ENCODE data around the gene RIBC2. TPM values are rescaled to one million over a fixed set of nuclear protein-coding genes. Genes with fewer than 3 reads are reported as not detected.
"Not testable (repeated sequence)": the region's sequence is repeated elsewhere in the genome, so short reads cannot be mapped to it uniquely, and the experiment has no call there.

The RIBC2 gene, protein sequence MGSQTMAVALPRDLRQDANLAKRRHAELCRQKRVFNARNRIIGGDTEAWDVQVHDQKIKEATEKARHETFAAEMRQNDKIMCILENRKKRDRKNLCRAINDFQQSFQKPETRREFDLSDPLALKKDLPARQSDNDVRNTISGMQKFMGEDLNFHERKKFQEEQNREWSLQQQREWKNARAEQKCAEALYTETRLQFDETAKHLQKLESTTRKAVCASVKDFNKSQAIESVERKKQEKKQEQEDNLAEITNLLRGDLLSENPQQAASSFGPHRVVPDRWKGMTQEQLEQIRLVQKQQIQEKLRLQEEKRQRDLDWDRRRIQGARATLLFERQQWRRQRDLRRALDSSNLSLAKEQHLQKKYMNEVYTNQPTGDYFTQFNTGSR
- total RNA-seq: not detected
- polyA plus RNA-seq: 1 to 10 TPM in 1 of 3 donors, not detected in 2; 1.5 TPM

DNA sequence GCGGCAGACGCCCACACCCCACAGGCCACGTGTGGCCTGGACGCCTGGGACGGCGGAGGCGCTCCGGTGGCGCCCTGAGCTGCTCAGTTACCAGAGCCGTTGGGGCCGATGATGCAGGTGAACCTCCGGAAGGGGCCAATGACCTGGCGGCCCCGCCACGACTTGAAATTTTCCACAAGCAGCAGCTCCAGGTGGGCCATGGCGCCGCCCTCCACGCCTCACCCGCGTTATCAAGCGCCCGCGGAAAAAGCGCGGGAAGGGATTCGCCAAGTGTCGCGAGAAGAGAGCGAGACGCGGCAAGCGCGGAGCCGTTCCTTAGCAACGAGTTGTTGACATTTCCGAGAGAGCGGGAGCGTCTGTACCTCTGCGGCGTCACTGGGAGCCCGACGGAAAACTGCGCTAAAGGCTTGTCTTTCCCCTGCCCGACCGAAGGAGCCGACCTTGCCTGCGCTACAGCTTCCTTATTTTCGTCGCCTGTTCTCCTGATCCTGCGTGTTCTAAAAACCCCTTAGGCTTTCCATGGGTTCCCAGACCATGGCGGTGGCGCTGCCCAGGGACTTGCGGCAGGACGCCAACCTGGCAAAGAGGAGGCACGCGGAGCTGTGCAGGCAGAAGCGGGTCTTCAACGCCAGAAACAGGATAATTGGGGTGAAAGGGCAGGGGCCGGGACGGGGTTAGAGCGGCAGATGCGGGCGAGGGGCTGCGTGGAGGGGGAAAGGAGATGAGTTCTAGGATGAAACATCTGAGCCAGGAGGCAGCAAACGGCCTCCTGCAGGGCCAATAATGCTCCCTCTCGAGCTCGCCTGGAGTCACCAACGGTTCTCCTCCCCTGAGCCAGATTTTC, at the start of gene RIBC2, which contains the start of gene SMC1B:
Gene RIBC2 (plus strand): TSS at position 326 of the 844 bp plus-strand sequence. CDS start 194 bp downstream, at position 520.
Gene SMC1B (minus strand): TSS at position 232 of the 844 bp plus-strand sequence. CDS start 32 bp downstream, at position 200.
- Histone ChIP-seq H3K36me3 (no peaks in the 10 kb centered on the region), H3K4me3 (peak within 1 kb of the TSS; percentile 31 to 52 (median 41)), H3K9me3 (no peaks in the 10 kb centered on the region), H3K4me1 (peaks cover 0 to 15% (median 9%) of the 10 kb centered on the region in 4 donors), H3K27me3 (peaks cover 0 to 11% (median 8%) of the 10 kb centered on the region in 3 donors), H3K27ac (peak within 1 kb of the TSS in 2 of 4 donors; percentile 3 to 46)
- whole genome bisulfite sequencing, 2 donors: 15 to 18% methylated on average over 68 of the region's 68 CpGs
- intact Hi-C loops (cut with DNase I): no loop called here
- peak; percentile 91 for DNase-seq
- TF ChIP-seq EP300 (IDR thresholded peaks at IDR 0.05) (no peak), POLR2AphosphoS5 (IDR thresholded peaks at IDR 0.05) (peak in 2 of 4 donors; percentile 8 to 44)

DNA sequence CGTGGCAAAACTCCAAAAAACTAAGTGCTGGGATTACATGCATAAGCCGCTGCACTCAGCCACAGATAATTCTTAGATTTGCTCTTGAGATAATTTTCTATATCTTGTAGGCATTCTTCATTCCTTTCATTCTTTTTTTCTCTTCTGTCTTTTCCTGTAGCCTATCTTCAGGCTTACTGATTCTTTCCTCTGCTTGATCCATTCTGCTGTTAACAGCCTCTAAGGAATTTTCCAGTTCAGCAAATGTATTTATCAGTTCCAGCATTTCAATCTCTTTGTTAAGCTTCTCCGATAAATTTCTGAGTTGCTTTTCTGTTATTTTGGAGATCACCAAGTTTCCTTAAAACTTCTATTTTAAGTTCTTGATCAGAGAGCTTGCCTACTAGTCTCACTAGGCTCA, 46.8 kb upstream of the RIBC2 start:
- 85 to 90% methylated on average over 3 of the region's 3 CpGs for WGBS, 2 donors

DNA sequence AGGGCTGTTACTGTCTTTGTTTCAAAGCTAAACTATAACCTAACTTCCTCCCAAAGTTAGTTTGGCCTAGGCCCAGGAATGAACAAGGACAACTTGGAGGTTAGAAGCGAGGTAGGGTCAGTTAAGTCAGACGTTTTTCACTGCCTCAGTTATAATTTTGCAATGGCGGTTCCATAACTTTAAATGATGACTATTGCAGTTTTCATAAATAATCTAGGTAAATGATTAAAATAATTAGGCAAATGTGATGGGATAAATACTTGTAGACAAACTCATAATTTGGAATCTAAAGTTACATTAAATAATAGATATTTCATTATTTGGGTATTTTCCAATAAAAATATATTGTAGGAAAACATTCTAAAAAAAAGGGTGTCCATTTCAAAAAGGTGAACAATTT, 39.9 kb upstream of the RIBC2 start:
- H3K36me3 ChIP-seq; H3K4me1 ChIP-seq; H3K9me3 ChIP-seq; H3K27ac ChIP-seq; H3K27me3 ChIP-seq; intact Hi-C loops (cut with DNase I); DNase-seq; H3K4me3 ChIP-seq: not testable (repeated sequence)
- 95% methylated on average over 3 of the region's 3 CpGs for WGBS, 2 donors

More for the DNA sequence above, 46.8 kb upstream of the RIBC2 start:
- TF ChIP-seq CTCF (IDR thresholded peaks at IDR 0.05): no peak
- no peak for TF ChIP-seq EP300 (IDR thresholded peaks at IDR 0.05)
- TF ChIP-seq POLR2A (IDR thresholded peaks at IDR 0.05): no peak
- no peak for TF ChIP-seq POLR2AphosphoS5 (IDR thresholded peaks at IDR 0.05)
- intact Hi-C loops (cut with DNase I): no loop called here
- no peaks in the 10 kb centered on the region for H3K4me1 ChIP-seq
- H3K27ac ChIP-seq: no peak overlapping the region
- H3K27me3 ChIP-seq: no peaks in the 10 kb centered on the region
- DNase-seq: no peak
- H3K36me3 ChIP-seq: no peaks in the 10 kb centered on the region
- no peak overlapping the region for H3K4me3 ChIP-seq
- no peaks in the 10 kb centered on the region for H3K9me3 ChIP-seq

GRCh38 chr22:45376009-45376408, 37.5 kb upstream of the RIBC2 start:
- no peak overlapping the region for H3K27ac ChIP-seq
- no peaks in the 10 kb centered on the region for H3K9me3 ChIP-seq
- no peaks in the 10 kb centered on the region for H3K27me3 ChIP-seq
- no peak overlapping the region for H3K4me3 ChIP-seq
- DNase-seq: no peak
- peaks cover 0 to 5% (median 3%) of the 10 kb centered on the region in 4 donors for H3K4me1 ChIP-seq
- WGBS, 2 donors: 76 to 91% methylated on average over 3 of the region's 3 CpGs
- TF ChIP-seq POLR2A (IDR thresholded peaks at IDR 0.05) (no peak), POLR2AphosphoS5 (IDR thresholded peaks at IDR 0.05) (no peak), CTCF (IDR thresholded peaks at IDR 0.05) (no peak), EP300 (IDR thresholded peaks at IDR 0.05) (no peak)
- intact Hi-C loops (cut with DNase I): no loop called here
- no peaks in the 10 kb centered on the region for H3K36me3 ChIP-seq

DNA sequence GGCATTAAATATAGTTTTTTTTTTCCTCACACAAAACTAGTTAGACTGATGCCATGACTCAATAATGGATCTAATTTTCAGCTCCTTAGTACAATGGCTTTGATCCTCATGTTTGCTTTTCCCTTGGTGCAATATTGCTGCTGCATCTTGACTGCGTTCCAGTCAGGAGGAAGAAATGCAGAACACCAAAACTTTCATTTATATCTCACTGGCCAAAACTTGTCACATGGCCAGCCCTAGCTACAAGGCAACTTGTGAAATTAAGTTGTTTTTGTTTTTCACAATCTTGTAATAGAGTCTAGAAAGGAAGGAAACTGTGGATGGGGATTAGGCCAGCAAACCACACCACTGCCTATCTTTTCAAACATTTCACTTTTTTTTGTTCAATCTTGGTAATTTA, 36.8 kb upstream of the RIBC2 start:
- Histone ChIP-seq H3K27me3 (no peaks in the 10 kb centered on the region), H3K27ac (no peak overlapping the region), H3K4me1 (peaks cover 0 to 5% (median 3%) of the 10 kb centered on the region in 4 donors), H3K4me3 (no peak overlapping the region), H3K36me3 (no peaks in the 10 kb centered on the region), H3K9me3 (no peaks in the 10 kb centered on the region)
- TF ChIP-seq CTCF (IDR thresholded peaks at IDR 0.05) (no peak), POLR2A (IDR thresholded peaks at IDR 0.05) (no peak), EP300 (IDR thresholded peaks at IDR 0.05) (no peak), POLR2AphosphoS5 (IDR thresholded peaks at IDR 0.05) (peak in 1 of 4 donors; percentile 14)
- 54 to 57% methylated on average over 1 of the region's 1 CpG for WGBS, 2 donors
- DNase-seq: peak; percentile 85
- intact Hi-C loops (cut with DNase I): no loop called here

Measured in sigmoid colon (tissue), 7 donors.